Measurements from ENCODE around the gene SLC6A3.
A peak's percentile ranks its signal among the peaks of the same experiment; 100 is the strongest.

SLC6A3 gene

DNA sequence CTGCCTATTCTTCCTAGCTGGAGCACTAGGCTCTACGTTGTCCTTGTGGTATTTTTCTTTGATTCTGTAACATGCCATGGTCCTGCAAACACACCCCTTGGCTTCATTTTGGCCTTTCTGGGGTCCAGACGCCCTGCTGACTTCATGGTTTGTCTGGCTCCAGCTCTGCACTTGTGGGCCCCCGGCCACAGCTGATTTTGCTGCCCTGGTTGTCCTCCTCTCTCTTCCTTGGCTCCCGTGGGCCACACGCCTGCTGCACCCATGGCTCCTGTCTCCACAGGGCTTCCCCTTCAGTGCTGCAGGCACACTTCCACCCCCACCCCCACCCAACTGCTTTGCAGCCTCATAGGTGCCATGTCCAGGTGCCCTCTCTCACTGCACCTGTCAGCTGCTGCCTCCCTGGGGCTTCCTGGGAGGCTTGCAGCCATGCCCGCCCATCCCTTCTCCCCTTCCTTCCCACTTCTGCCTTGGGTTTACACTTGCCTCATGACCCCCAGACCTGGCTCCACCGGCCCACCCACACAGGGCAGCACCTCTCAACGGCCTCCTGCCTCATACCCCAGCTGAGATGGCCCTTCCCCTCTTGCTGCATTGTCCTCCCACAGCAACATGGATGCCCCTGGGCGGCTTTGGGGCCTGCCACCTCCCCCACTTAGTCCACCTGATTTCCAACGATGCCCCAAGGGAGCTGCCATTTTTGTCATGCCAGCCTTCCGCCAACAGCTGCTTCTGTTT is 25.6 kb downstream of the SLC6A3 start:
- DNase-seq: no peak

GRCh38 chr5:1418921-1419280 is 26.3 kb downstream of the SLC6A3 start:
- DNase-seq: no peak

- DNase-seq: no peak
These were observed 26.9 kb downstream of the SLC6A3 start for GRCh38 chr5:1418238-1418920.

DNA sequence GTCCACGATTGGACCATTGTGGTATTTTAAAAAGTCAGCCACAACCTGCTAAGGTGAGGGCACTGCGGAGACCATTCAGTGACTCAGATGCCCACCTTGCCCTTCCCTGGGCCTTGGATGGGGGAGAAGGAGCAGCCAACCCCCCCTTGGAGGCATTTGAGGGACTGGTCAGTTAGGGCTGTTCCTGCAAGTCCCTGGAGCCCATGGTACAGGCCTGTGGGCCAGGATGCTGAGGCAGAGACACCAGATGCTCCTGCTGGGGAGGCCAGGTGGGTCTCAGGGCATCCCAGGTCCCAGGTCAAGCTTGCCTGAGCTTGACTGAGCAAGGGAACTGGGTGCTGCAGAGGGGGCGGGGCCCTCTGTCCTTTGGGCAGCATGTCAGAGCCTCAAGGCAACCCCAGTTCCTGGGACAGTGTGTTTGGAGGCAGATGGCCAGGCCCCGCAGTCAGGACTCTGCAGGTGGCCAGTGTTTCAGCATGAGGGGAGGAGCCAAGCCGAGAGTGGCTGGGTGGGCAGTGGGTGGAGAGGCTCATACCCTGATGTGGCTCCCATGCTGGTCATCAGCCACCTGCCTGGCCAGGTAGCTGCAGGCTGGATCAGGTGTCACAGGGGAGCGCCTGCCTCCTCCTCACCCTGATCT is 27.5 kb downstream of the SLC6A3 start:
- no peak for DNase-seq

GRCh38 chr5:1416856-1417469 is 28.3 kb downstream of the SLC6A3 start:
- no peak for DNase-seq

- no peak for DNase-seq
These were observed 29.4 kb downstream of the SLC6A3 start for GRCh38 chr5:1415626-1416360.

DNA sequence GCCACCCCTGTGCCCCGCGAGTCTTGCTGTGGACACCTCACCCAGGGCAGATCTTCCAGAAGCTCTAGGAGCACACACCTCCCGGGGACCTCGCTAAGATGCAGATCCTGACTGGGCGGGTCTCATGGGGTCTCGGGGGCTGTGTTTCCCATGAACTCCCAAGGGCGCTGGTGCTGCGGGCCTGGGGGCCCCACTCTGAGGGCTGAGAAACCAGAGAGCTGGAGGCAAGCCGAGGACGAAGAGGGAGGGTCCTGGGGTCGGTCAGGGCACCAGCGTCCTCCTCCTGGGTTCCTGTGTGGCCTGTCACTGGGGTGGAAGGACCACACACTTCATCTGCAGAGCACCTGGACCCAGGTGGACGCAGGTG is 30.2 kb downstream of the SLC6A3 start:
- DNase-seq: no peak

GRCh38 chr5:1414311-1415058 is 30.8 kb downstream of the SLC6A3 start:
- DNase-seq: no peak

GRCh38 chr5:1413611-1414241 is 31.5 kb downstream of the SLC6A3 start:
- DNase-seq: no peak

GRCh38 chr5:1413211-1413610 is 32.0 kb downstream of the SLC6A3 start:
- DNase-seq: no peak

DNA sequence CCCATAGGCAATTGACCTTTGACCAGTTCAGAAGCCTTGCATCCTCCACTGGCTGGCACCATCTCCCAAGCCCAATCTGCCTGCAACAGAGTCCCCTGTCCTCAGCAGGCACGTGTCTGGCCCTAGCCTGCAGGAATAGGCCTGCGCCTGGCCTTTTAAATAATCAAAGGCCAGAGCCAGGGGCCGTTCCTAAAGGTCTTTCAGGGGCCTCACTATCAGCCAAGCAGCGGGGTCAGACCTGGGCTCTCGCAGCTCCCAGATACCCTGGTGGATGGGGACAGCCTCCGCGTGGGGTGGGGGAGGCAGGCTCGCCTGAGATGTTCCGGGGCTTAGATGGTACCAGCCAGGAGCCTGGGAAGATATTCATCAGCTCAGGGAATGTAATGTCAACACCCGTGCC is 32.6 kb downstream of the SLC6A3 start:
- DNase-seq: no peak

- DNase-seq: no peak
These were observed 33.1 kb downstream of the SLC6A3 start for GRCh38 chr5:1412163-1412562.

DNA sequence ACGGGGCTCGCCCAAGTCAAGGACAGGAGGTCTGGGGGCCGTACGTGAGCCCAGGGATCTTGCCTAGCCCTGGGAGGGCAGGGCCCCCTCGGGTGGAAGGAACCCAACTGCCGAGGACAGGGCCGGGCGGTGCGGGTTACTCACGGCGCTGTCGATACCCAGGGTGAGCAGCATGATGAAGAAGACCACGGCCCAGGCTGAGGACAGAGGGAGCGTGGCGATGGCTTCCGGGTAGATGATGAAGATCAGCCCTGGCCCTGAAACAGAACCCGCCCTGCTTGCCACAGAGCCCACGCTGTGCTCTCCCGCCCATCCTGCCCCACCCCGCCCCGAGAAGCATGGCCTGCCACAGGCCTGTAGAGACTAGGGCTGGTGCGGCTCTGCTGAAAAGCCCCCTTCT is 34.1 kb downstream of the SLC6A3 start:
- DNase-seq: no peak

GRCh38 chr5:1410156-1411014 is 34.9 kb downstream of the SLC6A3 start:
- DNase-seq: no peak

DNA sequence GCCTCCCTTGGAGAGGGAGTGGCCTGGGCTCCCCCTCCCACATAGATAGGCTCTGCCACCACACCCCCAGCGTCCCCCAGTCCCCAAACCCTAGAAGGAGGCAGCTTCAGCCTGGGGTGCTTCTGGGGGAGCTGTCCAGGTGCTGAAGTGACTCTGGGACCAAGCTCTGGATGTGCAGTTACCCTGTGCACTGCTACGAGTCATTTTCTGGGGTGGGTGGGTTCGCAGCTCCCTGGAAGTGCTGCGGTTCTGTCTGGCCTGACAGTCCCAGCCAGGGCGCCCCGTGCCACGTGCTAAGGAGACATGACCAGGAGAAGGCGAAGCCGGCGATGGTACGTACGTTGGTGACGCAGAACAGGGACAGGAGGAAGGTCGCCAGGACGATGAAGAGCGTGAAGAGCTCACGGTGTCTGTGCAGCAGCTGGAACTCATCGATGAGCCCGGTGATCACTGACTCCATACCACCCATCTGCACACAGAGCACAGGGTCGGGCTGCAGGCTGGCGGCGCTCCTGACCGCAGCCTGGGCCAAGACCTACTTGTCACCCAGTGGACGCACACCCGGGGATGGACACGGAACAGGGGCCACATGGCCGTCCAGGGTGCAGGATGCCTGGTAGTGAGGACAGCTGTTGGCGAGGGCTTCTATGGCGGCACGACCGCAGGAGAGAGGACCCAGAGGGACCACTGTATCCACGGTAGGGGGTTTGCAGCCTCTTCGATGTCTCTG is 35.7 kb downstream of the SLC6A3 start:
- DNase-seq: peak; percentile 13

- no peak for DNase-seq
These were observed 38.3 kb downstream of the SLC6A3 start for GRCh38 chr5:1406681-1407640.

DNA sequence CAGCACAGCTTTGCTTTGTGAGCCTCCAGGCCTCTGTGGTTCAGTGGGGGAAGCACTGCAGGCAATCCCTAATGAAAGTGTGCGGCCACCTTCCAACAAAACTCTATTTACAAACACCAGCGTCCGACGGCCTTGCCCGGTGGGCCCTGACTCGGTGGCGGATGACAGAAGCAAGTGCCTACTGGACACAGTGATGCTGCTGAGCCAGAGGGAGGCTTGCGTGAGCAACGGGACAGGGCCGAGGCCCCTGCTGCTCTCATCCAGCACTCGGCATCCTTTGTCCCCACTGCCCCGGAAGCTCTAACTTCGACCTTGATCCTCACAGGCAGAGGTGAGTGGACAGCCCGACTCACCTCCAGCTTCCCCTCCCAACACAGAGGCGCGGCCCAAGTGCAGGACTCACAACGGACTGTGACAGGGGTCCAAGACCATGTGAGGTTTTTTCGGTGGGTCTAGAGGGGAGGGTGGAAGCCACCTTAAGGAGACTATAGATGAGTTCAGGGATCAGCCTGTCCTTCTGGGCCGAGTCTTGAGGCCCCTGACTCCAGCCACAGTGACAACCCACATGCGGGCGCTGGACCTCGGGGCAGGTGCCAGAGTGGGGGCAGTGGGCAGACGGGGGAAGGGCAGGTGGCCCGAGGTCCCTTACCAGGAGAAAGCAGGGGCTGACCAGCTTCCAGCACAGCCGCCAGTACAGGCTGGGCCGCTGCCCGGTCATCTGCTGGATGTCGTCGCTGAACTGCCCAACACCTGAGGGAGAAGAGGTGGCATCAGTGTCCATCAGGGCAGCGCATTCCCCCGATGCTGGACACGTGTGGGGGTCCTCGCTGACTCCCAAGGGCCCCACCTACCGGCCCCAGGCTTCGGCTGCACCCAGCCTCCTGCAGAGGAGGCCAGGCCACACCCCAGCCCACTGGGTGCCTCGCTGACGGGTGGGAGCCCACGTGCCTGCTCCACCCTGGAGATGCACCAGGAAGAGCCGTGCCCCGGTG is 39.4 kb downstream of the SLC6A3 start:
- DNase-seq: no peak

DNA sequence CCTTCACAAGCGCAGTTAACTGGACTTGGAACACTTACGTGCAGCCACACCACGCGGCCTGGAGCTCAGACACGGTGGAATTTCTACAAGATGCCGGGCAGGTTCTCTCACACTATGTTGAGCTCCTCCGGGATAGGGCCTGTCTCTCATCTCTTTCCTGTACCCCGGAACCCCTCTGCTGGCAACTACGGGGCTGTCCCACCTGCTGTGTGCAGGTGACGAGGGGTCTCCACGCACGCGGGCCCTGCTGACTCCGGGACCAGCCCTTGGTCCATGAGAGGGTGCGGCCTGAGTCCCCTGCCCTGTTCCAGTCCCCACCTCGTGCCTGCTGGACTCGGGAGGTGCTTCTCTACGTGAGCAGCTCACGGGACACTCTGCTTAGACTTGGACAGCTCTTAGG is 40.1 kb downstream of the SLC6A3 start:
- DNase-seq: no peak
